Thyroid gland (tissue), 4 donors: ENCODE measurements around the gene PHF21A. TPM values are rescaled to one million over a fixed set of nuclear protein-coding genes. Genes with fewer than 3 reads are reported as not detected.

Experiments
- DNase-seq, 2 donors: peaks; one replicate each; pipeline ENCODE4 v3.0.0-alpha.2; 2019
- H3K27ac ChIP-seq, 3 donors: fragments of 200-600 bp; sonication (generic); 1 replicate in 2 of 3; 2 replicates in 1 of 3; pipeline ENCODE4 v1.5.1; 2016 to 2019; ENCODE audit warnings: mild to moderate bottlenecking in 1 of 3, moderate library complexity in 1 of 3
- H3K27me3 ChIP-seq: fragments of 200-600 bp; sonication (generic); one replicate; pipeline ENCODE4 v1.5.1; 2019
- H3K36me3 ChIP-seq, 2 donors: fragments of 200-600 bp; sonication (generic); one replicate each; pipeline ENCODE4 v1.5.1; 2016 to 2019
- H3K4me1 ChIP-seq, 2 donors: fragments of 200-600 bp; sonication (generic); one replicate each; pipeline ENCODE4 v1.5.1; 2017 to 2019
- H3K4me3 ChIP-seq, 3 donors: fragments of 200-600 bp; sonication (generic); replicated peaks in 1 of 3; 1 replicate in 2 of 3; 2 replicates in 1 of 3; pipeline ENCODE4 v1.5.1; 2016; ENCODE audit warnings: mild to moderate bottlenecking in 1 of 3
- H3K9me3 ChIP-seq: fragments of 200-600 bp; sonication (generic); one replicate; pipeline ENCODE4 v1.5.1; 2017
- POLR2A ChIP-seq, 2 donors: fragments of 450-650 bp; IDR thresholded peaks; one replicate each; pipeline ENCODE4 v1.6.1; 2017; ENCODE audit warnings: antibody characterized with exemption in 2 of 2, mild to moderate bottlenecking in 2 of 2, moderate library complexity in 1 of 2
- WGBS, 2 donors: methylation state at CpG; one replicate each; pipeline ENCODE4 v1.1.5; 2017; 5-methylcytosine and 5-hydroxymethylcytosine counted together
- intact Hi-C: fragments of 100-400 bp; cut with DNase I; formaldehyde crosslinking; loops from one replicate; pipeline ENCODE4 v1.15.1; 2023
- total RNA-seq, 4 donors: library from RNA; depleted of rRNA; stranded (reverse); fragments of >200 nt; gene quantifications; one replicate each; pipeline ENCODE4 v1.2.3, GENCODE V29; 2016
- TF ChIP-seq, protein P1 (sequence below), 6 experiments: fragments of 200-600 bp in 3 of 6; fragments of 450-650 bp in 3 of 6; sonication (generic) in 3 of 6; IDR thresholded peaks; one replicate each; pipeline ENCODE4 v1.5.1; 2016 to 2019; ENCODE audit warnings: antibody characterized with exemption in 6 of 6, mild to moderate bottlenecking in 2 of 6, inconsistent platforms in 1 of 6, moderate library complexity in 1 of 6

The PHF21A gene
- total RNA-seq, 4 donors from 2014 or later, result 26.2 to 95.7 (median 64.0) TPM

DNA sequence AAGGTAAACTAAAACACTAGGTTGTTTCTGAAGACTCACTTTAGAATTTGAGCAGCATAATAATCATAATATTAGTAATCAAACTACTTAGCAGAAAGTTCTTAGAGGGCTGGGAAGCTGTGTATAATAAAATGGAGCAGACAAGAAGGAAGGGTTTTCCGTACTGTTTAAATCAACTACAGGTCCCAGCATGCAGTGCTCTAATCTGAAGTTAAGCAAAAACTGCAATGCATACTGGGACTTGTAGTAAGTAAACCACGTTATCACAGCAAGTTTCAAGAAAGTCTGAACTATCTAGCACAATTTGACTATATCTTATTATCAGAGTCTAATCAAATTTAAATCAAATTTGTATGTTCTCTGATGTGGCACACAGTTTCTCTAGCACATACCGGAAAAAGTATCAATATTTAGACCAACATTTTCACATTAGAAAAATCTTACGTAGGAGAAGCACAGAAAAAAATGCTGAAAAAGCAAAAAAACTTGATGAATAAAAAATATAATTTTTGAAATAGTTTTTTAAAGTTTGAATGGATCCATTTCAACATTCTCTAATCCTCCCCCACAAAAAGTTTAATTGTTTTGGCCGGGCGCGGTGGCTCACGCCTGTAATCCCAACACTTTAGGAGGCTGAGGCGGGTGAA lies 8.2 kb downstream of the PHF21A start:
- whole genome bisulfite sequencing, 2 donors, result 80 to 81% methylated on average over 9 of the region's 9 CpGs
- H3K9me3 ChIP-seq, result no peaks in the 10 kb centered on the region
- H3K4me1 ChIP-seq, result peaks cover 21 to 42% of the 10 kb centered on the region in 2 donors
- no peak overlapping the region for H3K27ac ChIP-seq
- no peaks in the 10 kb centered on the region for H3K36me3 ChIP-seq
- H3K4me3 ChIP-seq, result no peak overlapping the region
- intact Hi-C loops, result no loop called here
- H3K27me3 ChIP-seq, result no peaks in the 10 kb centered on the region
- DNase-seq, result no peak
- TF ChIP-seq POLR2A (IDR thresholded peaks at IDR 0.05), result no peak
- TF ChIP-seq, protein P1, sequence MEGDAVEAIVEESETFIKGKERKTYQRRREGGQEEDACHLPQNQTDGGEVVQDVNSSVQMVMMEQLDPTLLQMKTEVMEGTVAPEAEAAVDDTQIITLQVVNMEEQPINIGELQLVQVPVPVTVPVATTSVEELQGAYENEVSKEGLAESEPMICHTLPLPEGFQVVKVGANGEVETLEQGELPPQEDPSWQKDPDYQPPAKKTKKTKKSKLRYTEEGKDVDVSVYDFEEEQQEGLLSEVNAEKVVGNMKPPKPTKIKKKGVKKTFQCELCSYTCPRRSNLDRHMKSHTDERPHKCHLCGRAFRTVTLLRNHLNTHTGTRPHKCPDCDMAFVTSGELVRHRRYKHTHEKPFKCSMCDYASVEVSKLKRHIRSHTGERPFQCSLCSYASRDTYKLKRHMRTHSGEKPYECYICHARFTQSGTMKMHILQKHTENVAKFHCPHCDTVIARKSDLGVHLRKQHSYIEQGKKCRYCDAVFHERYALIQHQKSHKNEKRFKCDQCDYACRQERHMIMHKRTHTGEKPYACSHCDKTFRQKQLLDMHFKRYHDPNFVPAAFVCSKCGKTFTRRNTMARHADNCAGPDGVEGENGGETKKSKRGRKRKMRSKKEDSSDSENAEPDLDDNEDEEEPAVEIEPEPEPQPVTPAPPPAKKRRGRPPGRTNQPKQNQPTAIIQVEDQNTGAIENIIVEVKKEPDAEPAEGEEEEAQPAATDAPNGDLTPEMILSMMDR (IDR thresholded peaks at IDR 0.05), result no peak

DNA sequence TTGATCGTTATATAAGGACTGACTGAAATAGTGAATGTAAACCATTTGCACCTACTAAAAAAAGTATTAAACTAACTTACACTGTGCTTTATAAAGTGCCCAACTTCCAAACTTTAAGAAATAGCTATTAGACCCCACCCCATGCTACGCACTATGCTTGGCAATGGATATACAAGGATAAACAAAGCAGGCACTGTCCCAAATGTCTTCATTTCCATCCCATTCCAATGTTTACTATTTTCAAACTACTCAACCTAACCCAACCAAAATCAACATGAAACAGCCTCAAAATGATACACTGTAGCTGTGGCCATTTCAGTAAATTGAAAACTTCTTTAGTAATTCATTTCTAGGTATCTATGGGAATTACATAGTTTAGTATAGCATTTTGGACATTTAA lies 12.5 kb downstream of the PHF21A start:
- H3K4me3 ChIP-seq, result no peak overlapping the region
- H3K4me1 ChIP-seq, result peaks cover 39 to 57% of the 10 kb centered on the region in 2 donors
- no peaks in the 10 kb centered on the region for H3K9me3 ChIP-seq
- no peaks in the 10 kb centered on the region for H3K36me3 ChIP-seq
- no peak for TF ChIP-seq POLR2A (IDR thresholded peaks at IDR 0.05)
- TF ChIP-seq, protein P1 (IDR thresholded peaks at IDR 0.05), result no peak
- intact Hi-C loops, result no loop called here
- no peaks in the 10 kb centered on the region for H3K27me3 ChIP-seq
- 96 to 97% methylated on average over 2 of the region's 2 CpGs for WGBS, 2 donors
- no peak overlapping the region for H3K27ac ChIP-seq
- DNase-seq, result no peak

DNA sequence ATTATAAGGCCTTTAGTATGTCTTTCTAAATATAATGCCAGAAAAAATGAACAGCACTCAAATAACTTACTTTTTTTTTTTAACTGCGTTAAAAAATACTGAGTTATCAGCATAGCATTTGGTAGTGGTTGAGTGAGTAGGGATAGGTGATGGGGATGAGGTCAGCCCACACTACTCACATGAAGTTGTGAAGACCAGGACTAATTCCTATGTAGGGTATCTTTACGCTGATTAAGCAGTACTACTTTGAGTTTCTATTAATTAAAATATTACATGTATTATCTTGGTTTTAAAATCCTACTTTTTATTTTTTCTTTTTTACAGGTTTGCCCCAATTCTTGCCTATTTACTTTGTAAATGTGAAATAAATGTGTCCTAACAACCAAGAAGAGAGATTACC lies 13.5 kb downstream of the PHF21A start:
- Histone ChIP-seq H3K36me3 (no peaks in the 10 kb centered on the region), H3K4me3 (no peak overlapping the region), H3K9me3 (no peaks in the 10 kb centered on the region), H3K4me1 (peaks cover 48 to 62% of the 10 kb centered on the region in 2 donors), H3K27ac (no peak overlapping the region), H3K27me3 (no peaks in the 10 kb centered on the region)
- WGBS, 2 donors, result 83 to 93% methylated on average over 2 of the region's 2 CpGs
- DNase-seq, result no peak
- TF ChIP-seq, protein P1 (IDR thresholded peaks at IDR 0.05), result no peak
- no peak for TF ChIP-seq POLR2A (IDR thresholded peaks at IDR 0.05)
- intact Hi-C loops, result no loop called here

DNA sequence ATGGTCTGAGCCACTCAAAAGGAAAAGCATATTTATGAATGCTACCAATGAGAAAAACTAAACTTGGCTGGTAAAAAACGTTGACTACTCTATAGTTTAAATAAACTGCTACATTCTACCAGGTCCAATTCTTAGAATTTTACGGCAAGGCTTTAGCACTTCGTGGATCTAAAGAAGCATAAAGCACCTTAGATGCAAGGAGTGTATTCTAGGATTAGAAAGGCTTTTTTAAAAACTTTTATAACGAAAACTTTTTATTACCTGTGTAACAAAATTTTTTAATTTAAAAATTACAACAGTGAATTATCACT lies 13.9 kb downstream of the PHF21A start:
- DNase-seq, result no peak
- WGBS, 2 donors, result 79 to 87% methylated on average over 4 of the region's 4 CpGs
- intact Hi-C loops, result no loop called here
- Histone ChIP-seq H3K4me1 (peaks cover 51 to 64% of the 10 kb centered on the region in 2 donors), H3K36me3 (no peaks in the 10 kb centered on the region), H3K4me3 (no peak overlapping the region), H3K27me3 (no peaks in the 10 kb centered on the region), H3K9me3 (no peaks in the 10 kb centered on the region), H3K27ac (no peak overlapping the region)
- no peak for TF ChIP-seq POLR2A (IDR thresholded peaks at IDR 0.05)
- TF ChIP-seq, protein P1 (IDR thresholded peaks at IDR 0.05), result no peak

DNA sequence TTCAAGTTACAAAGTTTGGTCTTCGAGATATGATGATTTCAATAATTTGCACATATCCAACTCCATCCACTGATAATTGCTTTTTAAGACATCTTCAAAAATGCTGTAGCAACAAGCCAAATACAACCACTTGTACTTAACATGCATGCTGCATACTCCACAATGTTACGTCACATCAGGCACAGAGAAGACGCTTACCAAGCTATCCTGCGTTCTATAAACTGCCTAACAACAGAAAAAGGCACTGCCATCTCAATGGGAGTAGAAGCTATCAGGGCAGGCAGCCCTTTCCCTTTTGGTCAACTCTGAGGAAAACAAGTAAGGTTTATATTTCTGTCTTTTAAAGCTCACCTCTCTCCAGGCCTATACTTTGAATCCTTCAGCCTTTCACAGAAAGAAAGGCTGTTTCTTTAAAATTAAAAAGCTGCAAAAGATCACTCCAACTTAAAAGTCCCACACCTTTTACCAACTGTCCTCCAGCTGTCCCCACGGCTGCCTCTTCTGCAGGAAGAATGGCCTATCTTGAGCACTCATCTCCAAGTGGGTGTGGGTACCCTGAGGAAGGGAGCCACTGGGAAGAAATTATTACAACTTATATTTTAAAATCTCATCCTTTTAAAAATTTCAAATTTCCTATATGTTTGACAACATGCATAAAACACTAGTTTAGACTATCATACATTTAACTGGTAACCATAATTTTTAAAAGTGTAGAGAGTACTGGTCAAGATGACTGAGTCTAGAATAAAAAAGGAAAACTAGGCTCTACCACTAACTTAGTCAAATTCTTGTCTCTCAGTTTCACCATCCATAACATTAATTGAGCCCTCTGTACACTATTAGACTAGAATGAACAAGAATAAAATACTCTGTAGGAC lies 14.5 kb downstream of the PHF21A start:
- TF ChIP-seq, protein P1 (IDR thresholded peaks at IDR 0.05), result no peak
- no peak for TF ChIP-seq POLR2A (IDR thresholded peaks at IDR 0.05)
- Histone ChIP-seq H3K36me3 (no peaks in the 10 kb centered on the region), H3K9me3 (no peaks in the 10 kb centered on the region), H3K27ac (peak overlapping the region in 2 of 3 donors; percentile 8 to 19), H3K4me1 (peaks cover 54 to 67% of the 10 kb centered on the region in 2 donors), H3K4me3 (no peak overlapping the region), H3K27me3 (no peaks in the 10 kb centered on the region)
- WGBS, 2 donors, result 49 to 64% methylated on average over 5 of the region's 5 CpGs
- no peak for DNase-seq
- intact Hi-C loops, result no loop called here
